Measurements from ENCODE around the gene TMEM269.

Gene TMEM269

DNA sequence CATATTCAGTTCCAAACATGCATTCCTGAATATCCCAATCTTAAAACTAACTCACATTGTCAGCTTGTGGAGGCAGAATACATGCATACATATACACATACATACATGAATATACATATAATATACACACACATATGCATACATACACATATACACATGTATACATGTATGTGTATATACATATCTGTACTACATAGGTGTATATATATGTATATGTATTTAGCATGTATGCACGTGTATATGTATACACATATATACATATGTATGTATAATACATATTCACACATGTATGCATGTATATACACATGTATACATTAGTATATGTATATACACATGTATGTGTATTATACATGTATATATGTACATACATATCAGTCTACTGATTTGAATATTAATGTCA, 60.4 kb downstream of the TMEM269 start:
- in situ Hi-C loops (cut with MboI; ENCODE audit: low sequenced_read_pairs): no loop called here

DNA sequence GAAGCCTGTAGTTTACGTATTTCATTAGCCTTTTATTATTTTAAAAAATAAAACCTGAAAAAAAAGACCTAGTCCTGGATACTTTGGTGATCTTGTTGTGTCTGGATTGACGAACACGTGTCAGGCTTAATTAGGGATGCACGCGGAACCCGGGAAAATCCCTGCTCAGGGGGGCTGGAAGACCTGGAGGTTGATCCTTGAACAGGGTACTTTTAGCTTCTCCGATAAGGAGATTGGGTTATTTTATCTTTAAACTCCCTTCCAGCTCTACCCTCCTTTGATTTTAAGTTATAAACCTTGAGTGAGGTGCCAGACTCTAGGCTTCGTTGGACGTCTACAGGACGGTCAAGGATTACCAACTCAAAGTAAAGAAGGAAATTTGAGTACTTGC, 61.1 kb downstream of the TMEM269 start:
- in situ Hi-C loops (cut with MboI; ENCODE audit: low sequenced_read_pairs): no loop called here

DNA sequence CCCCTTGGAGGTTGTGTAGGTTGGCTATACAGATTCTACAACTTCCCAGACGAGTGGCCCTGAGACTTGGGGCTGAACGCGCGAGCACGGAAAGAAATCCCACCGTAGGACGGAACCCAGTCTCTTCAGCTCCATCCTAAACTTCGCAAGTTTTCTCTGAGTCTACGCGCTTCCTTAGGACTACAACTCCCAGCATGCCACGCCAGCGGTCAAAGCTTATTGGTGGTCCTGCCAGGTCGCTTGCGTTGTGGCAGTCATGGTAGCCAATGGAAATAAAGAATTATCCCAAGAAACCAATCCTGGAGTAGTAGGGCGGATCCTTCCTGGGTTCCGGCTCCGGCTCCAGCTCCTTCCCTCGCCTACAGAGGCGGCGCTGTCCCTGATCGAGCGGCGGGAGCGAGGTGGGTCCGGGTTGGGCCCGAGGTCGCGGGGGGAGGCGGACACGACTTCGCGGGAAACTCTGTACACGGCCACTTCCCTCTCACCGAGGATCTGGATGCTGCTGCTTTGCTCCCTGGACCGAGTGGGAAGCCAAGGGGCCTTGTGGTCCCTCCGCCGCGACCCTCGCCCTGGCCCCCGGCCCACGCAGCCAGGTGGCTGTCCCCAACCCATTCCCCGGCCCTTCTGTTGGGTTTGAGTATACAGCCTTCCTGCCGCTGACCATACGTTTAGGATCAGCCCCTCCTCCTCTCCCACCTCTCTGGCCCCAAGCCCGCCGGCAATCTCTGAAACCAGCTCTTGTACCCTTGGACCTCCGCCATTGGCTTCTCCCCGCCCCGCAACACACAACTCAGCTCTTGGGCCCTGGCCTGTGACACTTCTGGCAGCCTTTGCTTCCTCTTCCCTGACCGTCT, 61.7 kb downstream of the TMEM269 start, which contains the start of gene ZNF691:
TSS of gene ZNF691 (plus strand) at position 357 of the 854 bp plus-strand sequence. CDS start 3,046 bp downstream, outside the sequence.
- in situ Hi-C loops (cut with MboI; ENCODE audit: low sequenced_read_pairs): no loop called here

DNA sequence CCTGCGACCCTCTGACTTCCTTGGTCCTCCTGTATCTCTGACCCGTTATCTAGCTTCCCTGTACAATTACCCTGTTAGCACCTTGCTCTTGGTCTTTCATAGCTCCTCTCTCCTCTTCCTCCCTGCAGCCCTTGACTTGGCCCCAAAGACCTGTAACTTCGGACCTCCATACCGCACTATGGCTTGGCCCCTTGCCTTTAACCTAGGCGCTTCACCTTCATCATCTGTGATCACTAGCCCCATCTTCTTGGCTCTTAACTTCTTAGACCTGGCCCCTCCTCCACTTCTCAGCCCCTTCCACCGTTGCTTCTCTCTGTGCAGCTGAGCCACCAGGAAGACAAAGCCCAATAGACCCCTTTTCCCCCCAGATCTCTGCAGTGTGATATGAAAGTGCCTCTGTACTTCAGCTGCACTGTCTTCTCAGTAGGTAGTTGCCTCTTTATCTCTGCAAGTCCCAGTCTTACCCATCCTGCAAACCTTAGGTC, 62.4 kb downstream of the TMEM269 start:
- in situ Hi-C loops (cut with MboI; ENCODE audit: low sequenced_read_pairs): no loop called here

DNA sequence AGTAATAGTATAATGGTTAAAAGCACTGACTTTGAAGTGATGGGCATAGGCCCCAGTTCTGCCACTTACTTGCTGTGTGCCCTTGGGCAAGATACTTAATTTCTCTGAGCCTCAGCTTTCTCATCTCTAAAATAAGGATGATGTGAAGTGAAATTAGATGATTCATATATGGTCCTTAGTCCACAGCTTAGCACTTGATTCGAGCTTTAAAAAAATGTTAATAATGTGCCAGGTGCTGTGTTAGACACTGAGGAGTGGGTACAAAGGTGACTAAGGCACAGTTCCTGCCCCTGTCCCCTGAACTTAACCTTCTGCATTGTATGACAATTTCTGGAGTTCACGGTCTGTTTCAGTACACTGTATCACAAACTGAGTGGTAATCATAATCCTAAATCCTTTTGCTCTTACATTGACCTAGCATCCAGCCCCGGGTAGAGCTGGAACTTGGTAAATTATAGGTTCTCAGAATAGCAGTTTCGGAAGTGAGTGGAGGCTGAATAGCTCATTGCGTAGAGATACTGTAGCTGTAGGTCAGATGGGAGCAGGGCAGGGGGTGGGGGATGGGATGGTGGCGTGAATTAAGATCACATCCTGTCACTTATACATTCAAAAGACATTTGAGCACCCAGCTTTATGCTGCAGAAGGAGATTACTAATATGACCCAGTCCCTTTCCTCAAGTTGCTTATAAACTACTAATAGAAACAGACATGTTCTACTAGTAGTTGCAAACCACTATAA, 63.1 kb downstream of the TMEM269 start:
- in situ Hi-C loops (cut with MboI; ENCODE audit: low sequenced_read_pairs): no loop called here

DNA sequence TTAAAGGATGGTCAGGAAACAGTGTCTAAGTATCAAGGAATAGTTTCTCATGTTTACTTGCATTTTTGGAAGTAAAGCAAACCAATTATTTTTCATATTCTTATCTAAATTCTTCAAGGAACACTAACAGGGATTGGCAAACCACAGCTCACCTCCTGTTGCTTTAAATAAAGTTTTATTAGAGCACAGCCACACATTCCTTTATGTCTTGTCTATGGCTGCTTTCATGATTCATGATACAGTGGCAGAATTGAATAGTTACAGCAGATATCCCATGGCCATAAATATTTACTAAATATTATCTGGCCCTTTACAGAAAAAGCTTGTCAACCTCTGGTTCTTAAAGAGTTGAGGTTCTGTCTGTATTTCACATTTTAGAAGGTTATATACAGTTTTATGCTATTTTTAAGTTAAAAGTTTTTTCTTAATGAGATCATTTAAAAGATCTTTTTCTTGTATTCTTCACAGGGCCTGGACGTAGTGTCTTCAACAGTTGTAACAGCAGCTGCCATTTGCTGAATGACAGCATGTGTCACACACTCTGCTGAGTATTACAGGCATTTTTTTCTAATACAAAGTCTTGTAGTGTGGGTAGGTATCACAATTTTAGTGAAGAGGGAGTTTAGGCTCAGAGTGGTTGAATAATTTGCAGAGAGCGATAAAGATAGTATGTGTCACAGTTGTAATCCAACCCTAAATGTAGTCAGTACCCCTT, 64.2 kb downstream of the TMEM269 start:
- in situ Hi-C loops (cut with MboI; ENCODE audit: low sequenced_read_pairs): no loop called here

DNA sequence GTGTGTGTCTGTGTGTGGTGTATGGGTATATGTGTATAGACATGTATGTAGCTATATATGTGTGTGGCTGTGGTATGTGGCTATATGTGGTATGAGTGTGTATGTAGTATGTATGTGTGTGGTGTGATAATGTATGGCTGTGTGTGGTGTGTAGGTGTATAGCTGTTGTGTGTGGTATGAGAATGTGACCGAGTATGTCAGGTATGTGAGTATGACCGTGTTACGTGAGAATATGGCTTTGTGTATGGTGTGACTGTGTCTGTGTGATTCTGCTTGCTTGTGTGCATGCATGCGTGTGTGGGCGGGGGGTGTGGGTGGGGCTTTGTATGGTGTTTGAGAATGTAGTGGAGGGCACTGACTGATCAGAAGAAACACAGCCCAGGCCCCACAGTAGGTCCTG, 65.2 kb downstream of the TMEM269 start:
- in situ Hi-C loops (cut with MboI; ENCODE audit: low sequenced_read_pairs): no loop called here

All from HL-60/S4 treated with retinoic acid at 250 ng/mL for 4 days and 3 days (cell line).